ENCODE data around the gene SLC2A1.

Gene SLC2A1

DNA sequence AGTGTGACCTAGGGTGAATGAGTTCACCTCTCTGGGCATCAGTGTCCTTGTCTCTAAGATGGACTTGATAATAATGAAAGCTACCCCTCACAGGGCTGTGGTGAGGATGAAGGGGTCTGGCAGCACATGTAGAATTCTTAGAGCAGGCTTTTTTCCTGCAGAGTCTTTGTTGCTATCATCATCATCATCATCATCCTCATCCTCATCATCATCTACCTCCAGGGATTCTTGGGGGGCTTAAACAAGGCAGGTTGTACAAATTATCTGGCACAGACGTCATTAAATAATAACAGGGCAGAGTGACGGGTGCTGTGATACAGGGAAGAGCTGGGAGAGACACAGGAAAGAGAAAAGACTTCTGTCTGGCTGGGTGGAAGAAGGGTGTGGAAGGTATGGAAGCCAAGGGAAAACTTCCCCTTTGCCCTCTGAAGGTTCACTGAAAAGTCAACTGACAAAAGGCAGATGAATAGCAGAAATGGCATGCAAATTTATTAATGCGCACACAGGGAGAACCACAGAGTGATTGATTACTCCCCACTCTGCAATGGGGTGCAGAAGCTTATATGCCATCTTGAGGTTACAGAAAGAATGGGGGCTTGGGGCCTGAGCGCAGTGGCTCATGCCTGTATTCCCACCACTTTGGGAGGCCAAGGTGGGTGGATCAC lies 17.0 kb upstream of the SLC2A1 start:
- TF ChIP-seq, protein P1, sequence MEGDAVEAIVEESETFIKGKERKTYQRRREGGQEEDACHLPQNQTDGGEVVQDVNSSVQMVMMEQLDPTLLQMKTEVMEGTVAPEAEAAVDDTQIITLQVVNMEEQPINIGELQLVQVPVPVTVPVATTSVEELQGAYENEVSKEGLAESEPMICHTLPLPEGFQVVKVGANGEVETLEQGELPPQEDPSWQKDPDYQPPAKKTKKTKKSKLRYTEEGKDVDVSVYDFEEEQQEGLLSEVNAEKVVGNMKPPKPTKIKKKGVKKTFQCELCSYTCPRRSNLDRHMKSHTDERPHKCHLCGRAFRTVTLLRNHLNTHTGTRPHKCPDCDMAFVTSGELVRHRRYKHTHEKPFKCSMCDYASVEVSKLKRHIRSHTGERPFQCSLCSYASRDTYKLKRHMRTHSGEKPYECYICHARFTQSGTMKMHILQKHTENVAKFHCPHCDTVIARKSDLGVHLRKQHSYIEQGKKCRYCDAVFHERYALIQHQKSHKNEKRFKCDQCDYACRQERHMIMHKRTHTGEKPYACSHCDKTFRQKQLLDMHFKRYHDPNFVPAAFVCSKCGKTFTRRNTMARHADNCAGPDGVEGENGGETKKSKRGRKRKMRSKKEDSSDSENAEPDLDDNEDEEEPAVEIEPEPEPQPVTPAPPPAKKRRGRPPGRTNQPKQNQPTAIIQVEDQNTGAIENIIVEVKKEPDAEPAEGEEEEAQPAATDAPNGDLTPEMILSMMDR (IDR thresholded peaks at IDR 0.05; ENCODE audit: low read depth, low read length), result no peak
- no peak for DNase-seq (ENCODE audit: low read depth in 2 of 2)
- H3K4me3 ChIP-seq (replicated peaks in 1 of 2; ENCODE audit: low read depth in 2 of 2, low read length in 2 of 2), result no peak overlapping the region

DNA sequence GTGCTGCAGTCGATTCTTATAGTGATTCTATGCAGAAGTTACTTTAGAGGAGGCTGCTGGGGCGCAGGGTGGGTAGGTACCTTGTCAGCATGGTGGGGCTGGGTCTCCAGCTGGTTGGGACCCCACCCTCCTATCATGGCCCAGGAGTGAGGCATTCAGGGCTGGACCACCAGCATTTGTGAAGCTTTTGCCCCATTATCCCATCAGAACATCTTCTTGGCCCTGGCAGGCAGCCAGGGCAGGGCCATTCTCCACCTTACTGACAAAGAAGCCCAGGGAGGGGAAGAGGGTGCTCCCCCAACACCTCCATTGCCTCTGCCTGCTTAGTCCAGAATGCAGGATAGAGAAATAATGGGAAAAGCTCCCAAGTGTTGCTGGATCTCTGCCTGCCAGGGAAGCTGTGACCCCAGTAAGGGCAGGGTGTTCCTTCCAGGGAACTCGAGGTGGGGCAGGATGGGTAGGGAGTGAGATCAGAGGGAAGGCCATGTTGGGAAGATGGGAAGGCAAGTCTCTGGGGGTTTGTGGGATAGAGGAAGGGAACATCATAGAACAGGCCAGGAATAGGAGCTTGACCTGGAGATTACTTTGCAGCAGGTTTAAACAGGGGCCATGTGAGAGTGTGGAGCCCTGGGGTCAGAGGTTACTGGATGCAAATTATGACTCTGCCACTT lies 16.2 kb upstream of the SLC2A1 start:
- H3K4me3 ChIP-seq (replicated peaks in 1 of 2; ENCODE audit: low read depth in 2 of 2, low read length in 2 of 2), result no peak overlapping the region
- no peak for DNase-seq (ENCODE audit: low read depth in 2 of 2)
- TF ChIP-seq, protein P1 (IDR thresholded peaks at IDR 0.05; ENCODE audit: low read depth, low read length), result no peak

DNA sequence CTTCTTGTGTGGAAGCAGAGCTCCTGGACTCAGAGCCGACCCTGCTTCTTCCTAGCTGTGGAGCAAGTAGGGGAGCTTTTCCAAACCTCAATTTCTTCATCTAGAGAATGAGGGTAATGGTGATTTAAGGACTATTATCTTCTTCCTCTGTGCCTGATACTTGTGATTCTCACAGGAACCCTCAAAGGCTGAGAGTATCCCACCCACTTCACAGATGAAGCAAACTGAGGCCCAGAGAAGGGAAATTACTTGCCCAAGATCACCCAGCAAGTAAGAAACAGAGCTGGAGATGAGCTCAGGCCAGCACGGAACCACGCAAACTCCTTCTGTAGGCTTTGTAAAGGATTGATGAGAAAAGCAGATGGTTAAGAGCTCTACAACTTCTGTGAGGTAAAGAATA lies 15.1 kb upstream of the SLC2A1 start:
- DNase-seq (ENCODE audit: low read depth in 2 of 2), result no peak
- no peak overlapping the region for H3K4me3 ChIP-seq (replicated peaks in 1 of 2; ENCODE audit: low read depth in 2 of 2, low read length in 2 of 2)
- TF ChIP-seq, protein P1 (IDR thresholded peaks at IDR 0.05; ENCODE audit: low read depth, low read length), result no peak

DNA sequence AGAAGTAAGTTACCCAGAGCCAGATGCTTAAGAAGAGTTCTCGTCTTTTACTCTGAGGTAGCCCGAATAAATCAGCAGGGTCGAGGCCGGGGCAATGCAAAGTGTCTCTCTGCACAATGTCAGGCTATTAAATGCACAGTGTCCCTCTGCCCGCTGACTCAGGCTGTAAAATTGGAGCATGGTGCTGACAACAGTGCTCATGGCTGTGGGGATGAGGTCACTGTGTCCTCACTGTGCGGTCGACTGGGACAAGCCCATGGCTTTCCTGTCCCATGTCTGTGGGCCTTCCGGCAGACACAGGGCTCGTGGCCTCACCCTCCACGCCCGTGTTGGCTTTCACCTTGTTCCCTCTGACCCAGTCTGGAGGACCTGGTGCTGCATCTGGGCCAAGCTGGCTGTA lies 14.6 kb upstream of the SLC2A1 start:
- TF ChIP-seq, protein P1 (IDR thresholded peaks at IDR 0.05; ENCODE audit: low read depth, low read length), result no peak
- no peak overlapping the region for H3K4me3 ChIP-seq (replicated peaks in 1 of 2; ENCODE audit: low read depth in 2 of 2, low read length in 2 of 2)
- peak in 1 of 2 donors; percentile 48 for DNase-seq (ENCODE audit: low read depth in 2 of 2)

DNA sequence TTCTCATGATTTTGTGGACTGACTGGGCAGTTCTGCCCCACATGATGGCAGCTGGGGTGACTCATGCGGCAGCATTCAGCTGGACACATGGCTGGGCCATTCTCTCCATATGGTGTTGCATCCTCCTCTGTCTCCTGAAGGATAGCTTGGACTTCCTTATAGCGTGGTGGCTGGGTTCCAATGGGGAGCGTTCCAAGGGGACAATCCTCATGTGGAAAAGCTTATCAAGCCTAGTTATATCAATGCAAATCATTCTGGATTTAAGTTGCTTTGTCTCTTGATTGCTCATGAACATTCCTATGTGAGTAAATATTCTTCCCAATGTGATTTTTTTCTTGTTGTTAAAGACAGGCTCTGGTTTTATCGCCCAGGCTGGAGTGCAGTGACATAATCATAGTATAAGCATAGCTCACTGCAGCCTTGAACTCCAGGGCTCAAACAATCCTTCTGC lies 13.2 kb upstream of the SLC2A1 start:
- H3K4me3 ChIP-seq (replicated peaks in 1 of 2; ENCODE audit: low read depth in 2 of 2, low read length in 2 of 2), result no peak overlapping the region
- TF ChIP-seq, protein P1 (IDR thresholded peaks at IDR 0.05; ENCODE audit: low read depth, low read length), result no peak
- DNase-seq (ENCODE audit: low read depth in 2 of 2), result peak; percentile 80 to 88

DNA sequence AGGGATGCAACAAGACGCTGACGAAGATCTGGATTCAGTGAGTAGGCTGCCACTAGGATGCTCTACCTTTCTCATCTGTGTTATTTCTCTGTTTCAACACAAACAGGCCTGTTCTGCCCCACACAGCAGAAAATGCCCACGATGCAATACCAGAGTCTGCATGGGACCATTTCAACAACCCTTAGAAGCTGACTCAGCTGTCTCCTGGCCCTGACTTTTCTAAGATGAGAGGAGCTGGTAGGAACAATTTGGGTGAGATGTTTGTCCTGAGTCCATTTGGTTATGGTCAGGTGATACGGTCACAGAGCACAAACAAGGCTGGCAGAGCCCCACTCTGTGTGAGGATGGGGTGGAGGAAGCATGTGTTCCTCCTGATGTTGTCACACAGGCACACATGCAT lies 11.5 kb upstream of the SLC2A1 start:
- DNase-seq (ENCODE audit: low read depth in 2 of 2), result no peak
- no peak overlapping the region for H3K4me3 ChIP-seq (replicated peaks in 1 of 2; ENCODE audit: low read depth in 2 of 2, low read length in 2 of 2)
- TF ChIP-seq, protein P1 (IDR thresholded peaks at IDR 0.05; ENCODE audit: low read depth, low read length), result no peak

All from cardiac fibroblast (primary cell).